RPMI8226 (cell line): ENCODE results near the gene ING1.
"Not testable (repeated sequence)": the region's sequence is repeated elsewhere in the genome, so short reads cannot be mapped to it uniquely, and the experiment has no call there.

Experiments used
- DNase-seq: peaks from one replicate; pipeline ENCODE4 v3.0.0-alpha.2; 2015

Gene ING1

GRCh38 chr13:110719036-110719710 lies 5.7 kb downstream of the ING1 start:
- no peak for DNase-seq

- DNase-seq: no peak
Measured at GRCh38 chr13:110722971-110723370, 9.5 kb downstream of the ING1 start.

GRCh38 chr13:110723598-110723997 lies 10.1 kb downstream of the ING1 start:
- DNase-seq: no peak

- DNase-seq: not testable (repeated sequence)
Measured at GRCh38 chr13:110726153-110726552, 12.7 kb downstream of the ING1 start.

GRCh38 chr13:110726726-110727125 lies 13.2 kb downstream of the ING1 start:
- no peak for DNase-seq

GRCh38 chr13:110731072-110731471 lies 17.6 kb downstream of the ING1 start:
- no peak for DNase-seq

- DNase-seq: no peak
Measured at GRCh38 chr13:110734561-110734960, 21.1 kb downstream of the ING1 start.

- no peak for DNase-seq
Measured at GRCh38 chr13:110737555-110737954, 24.1 kb downstream of the ING1 start.

- DNase-seq: no peak
Measured at GRCh38 chr13:110743687-110744086, 30.2 kb downstream of the ING1 start.

GRCh38 chr13:110746438-110746837 lies 32.9 kb downstream of the ING1 start:
- DNase-seq: no peak

- no peak for DNase-seq
Measured at GRCh38 chr13:110748271-110748670, 34.8 kb downstream of the ING1 start.

GRCh38 chr13:110756219-110756631 lies 42.7 kb downstream of the ING1 start:
- no peak for DNase-seq

GRCh38 chr13:110757296-110757695 lies 43.8 kb downstream of the ING1 start:
- DNase-seq: no peak

GRCh38 chr13:110758195-110758805 lies 44.8 kb downstream of the ING1 start:
- DNase-seq: no peak

GRCh38 chr13:110759710-110760109 lies 46.2 kb downstream of the ING1 start:
- DNase-seq: no peak

GRCh38 chr13:110760611-110761010 lies 47.1 kb downstream of the ING1 start:
- DNase-seq: no peak

GRCh38 chr13:110766671-110767430 lies 53.4 kb downstream of the ING1 start:
- no peak for DNase-seq

- DNase-seq: no peak
Measured at GRCh38 chr13:110767476-110767875, 54.0 kb downstream of the ING1 start.

GRCh38 chr13:110769097-110769496 lies 55.6 kb downstream of the ING1 start:
- no peak for DNase-seq

- DNase-seq: no peak
Measured at GRCh38 chr13:110770678-110771077, 57.2 kb downstream of the ING1 start.

GRCh38 chr13:110771194-110771593 lies 57.7 kb downstream of the ING1 start:
- peak; percentile 5 for DNase-seq

- no peak for DNase-seq
Measured at GRCh38 chr13:110772091-110772984, 58.8 kb downstream of the ING1 start.
